GM12878 (cell line): Measurements from ENCODE around the gene CLINT1. TPM values are rescaled to one million over a fixed set of nuclear protein-coding genes. Genes with fewer than 3 reads are reported as not detected.

ENCODE experiments used
- ATAC-seq: fragments of 200-7000 bp; cut with Tn5 transposase; 3 replicates; pipeline ENCODE4 v1.9.1; 2020; ENCODE audit warnings: mild to moderate bottlenecking, moderate library complexity
- BruUV-seq: library from RNA; stranded (reverse); fragments of 400-500 nt; replicated peaks from 2 replicates; lab custom pipeline; 2021; lab: Mats Ljungman, UMichigan
- CTCF ChIA-PET: fragments of 300-600 bp; sonication (Branson Sonifier 250); formaldehyde crosslinking; extraction: SDS; loops from one replicate; lab custom pipeline; 2021; ENCODE audit warnings: inconsistent platforms; lab: Yijun Ruan, JAX
- POLR2A ChIA-PET: fragments of 350-600 bp; formaldehyde crosslinking; extraction: SDS; loops from one replicate; lab custom pipeline; 2021; ENCODE audit warnings: inconsistent platforms; lab: Charles Lee
- RAD21 ChIA-PET: fragments of 300-600 bp; sonication (Branson Sonifier 250); formaldehyde crosslinking; loops from one replicate; lab custom pipeline; 2023; ENCODE audit warnings: antibody characterized with exemption; ENCODE audit not compliant: unreplicated experiment; lab: Charles Lee
- SMC1A ChIA-PET: fragments of 300-600 bp; sonication (Branson Sonifier 250); formaldehyde crosslinking; loops from one replicate; lab custom pipeline; 2023; ENCODE audit not compliant: unreplicated experiment, uncharacterized antibody; lab: Charles Lee
- DNase-seq: peaks from one replicate; pipeline ENCODE4 v3.0.0-alpha.2; 2011; ENCODE audit warnings: low read depth, low spot score
- FAIRE-seq: peaks from 3 replicates; lab custom pipeline; 2011; peaks lifted over from hg19 to GRCh38; lab: Jason Lieb, UNC
- H2AFZ ChIP-seq: 2 replicates; pipeline ENCODE4 v1.6.0; 2011; ENCODE audit warnings: low read depth, low read length, control low read depth; ENCODE audit not compliant: control insufficient read depth
- H3K27ac ChIP-seq: 2 replicates; pipeline ENCODE4 v1.5.1; 2011; ENCODE audit warnings: control low read depth; ENCODE audit not compliant: control insufficient read depth, insufficient read depth
- H3K27me3 ChIP-seq, 2 experiments: replicated peaks in 1 of 2; 2 replicates each; pipeline versions ENCODE4 v1.6.0 to v1.6.1; 2011; ENCODE audit warnings: low read length in 1 of 2; ENCODE audit not compliant: control insufficient read depth in 2 of 2, insufficient read depth in 2 of 2
- H3K36me3 ChIP-seq, 2 experiments: 2 replicates each; pipeline ENCODE4 v1.5.1; 2011; ENCODE audit warnings: low read length in 1 of 2; ENCODE audit not compliant: control insufficient read depth in 2 of 2, insufficient read depth in 2 of 2
- H3K4me1 ChIP-seq: 2 replicates; pipeline ENCODE4 v1.6.1; 2011; ENCODE audit warnings: mild to moderate bottlenecking, low read length, moderate library complexity, mixed read lengths; ENCODE audit not compliant: control insufficient read depth, insufficient read depth
- H3K4me2 ChIP-seq: 2 replicates; pipeline ENCODE4 v1.6.0; 2011; ENCODE audit warnings: control low read depth; ENCODE audit not compliant: control insufficient read depth, insufficient read depth
- H3K4me3 ChIP-seq: fragments of 200-600 bp; sonication (generic); 2 replicates; pipeline ENCODE4 v1.5.1; 2016
- H3K79me2 ChIP-seq: 2 replicates; pipeline ENCODE4 v1.6.0; 2011; ENCODE audit warnings: low read length; ENCODE audit not compliant: control insufficient read depth, insufficient read depth
- H3K9ac ChIP-seq: 2 replicates; pipeline ENCODE4 v1.8.0; 2011; ENCODE audit warnings: low read length, control low read depth, mixed read lengths; ENCODE audit not compliant: control insufficient read depth, insufficient read depth
- H3K9me3 ChIP-seq: replicated peaks from 3 replicates; pipeline ENCODE4 v1.5.1; 2011; ENCODE audit warnings: mild to moderate bottlenecking, low read length; ENCODE audit not compliant: control insufficient read depth, insufficient read depth
- H4K20me1 ChIP-seq: 2 replicates; pipeline ENCODE4 v1.6.0; 2011; ENCODE audit not compliant: control insufficient read depth, insufficient read depth
- CHD2 ChIP-seq: IDR thresholded peaks from 2 replicates; pipeline ENCODE4 v1.6.1; 2011; ENCODE audit warnings: low read depth, low read length, improper control_type of control experiment, borderline replicate concordance
- EP300 ChIP-seq, 2 experiments: fragments of 150-350 bp in 1 of 2; IDR thresholded peaks; 2 replicates each; pipeline ENCODE4 v1.6.1; 2011 to 2012; ENCODE audit warnings: low read depth in 2 of 2, low read length in 2 of 2, borderline replicate concordance in 1 of 2, improper control_type of control experiment in 1 of 2, inconsistent platforms in 1 of 2; ENCODE audit not compliant: control insufficient read depth in 1 of 2
- EZH2 ChIP-seq: IDR thresholded peaks from 2 replicates; pipeline ENCODE4 v1.6.1; 2012; ENCODE audit warnings: low read depth, mild to moderate bottlenecking, control low read depth, inconsistent platforms, low read length, borderline replicate concordance; ENCODE audit not compliant: control insufficient read depth
- HDAC6 ChIP-seq: fragments of 200-600 bp; sonication (generic); IDR thresholded peaks from one replicate; pipeline ENCODE4 v1.8.0; 2017; ENCODE audit warnings: antibody characterized with exemption; ENCODE audit not compliant: unreplicated experiment
- KLF5 ChIP-seq: fragments of 450-650 bp; IDR thresholded peaks from 2 replicates; pipeline ENCODE4 v1.6.1; 2014; ENCODE audit warnings: mild to moderate bottlenecking; ENCODE audit not compliant: partially characterized antibody
- MEF2B ChIP-seq: fragments of 450-650 bp; IDR thresholded peaks from 2 replicates; pipeline ENCODE4 v1.6.1; 2018; ENCODE audit warnings: mild to moderate bottlenecking, moderate library complexity; ENCODE audit not compliant: partially characterized antibody, poor library complexity, severe bottlenecking
- MTA3 ChIP-seq: IDR thresholded peaks from 2 replicates; pipeline ENCODE4 v1.6.1; 2012; ENCODE audit warnings: low read length, inconsistent platforms, borderline replicate concordance
- POLR2AphosphoS5 ChIP-seq: IDR thresholded peaks from 2 replicates; pipeline ENCODE4 v1.6.1; 2011; ENCODE audit warnings: mild to moderate bottlenecking, low read length, inconsistent platforms
- RCOR1 ChIP-seq: conservative IDR thresholded peaks from 2 replicates; pipeline ENCODE4 v1.6.1; 2012; ENCODE audit warnings: low read depth, low read length, improper control_type of control experiment
- SUZ12 ChIP-seq: fragments of 200-600 bp; sonication (generic); IDR thresholded peaks from one replicate; pipeline ENCODE4 v1.6.1; 2018; ENCODE audit warnings: antibody characterized with exemption, mild to moderate bottlenecking; ENCODE audit not compliant: unreplicated experiment
- TBL1XR1 ChIP-seq: IDR thresholded peaks from 2 replicates; pipeline ENCODE4 v1.6.1; 2012; ENCODE audit warnings: low read depth, low read length, improper control_type of control experiment
- TCF7 ChIP-seq: IDR thresholded peaks from 2 replicates; pipeline ENCODE4 v1.6.1; 2014; ENCODE audit warnings: antibody characterized with exemption, borderline replicate concordance
- ZBTB33 ChIP-seq: fragments of 450-650 bp; IDR thresholded peaks from 2 replicates; pipeline ENCODE4 v1.6.1; 2017; ENCODE audit warnings: mild to moderate bottlenecking
- WGBS: methylation state at CpG from one replicate; pipeline ENCODE4 v1.1.6; 2016; ENCODE audit warnings: low lambda C conversion rate; ENCODE audit not compliant: insufficient replicate concordance, insufficient coverage; ENCODE audit errors: missing lambda C conversion rate; 5-methylcytosine and 5-hydroxymethylcytosine counted together
- in situ Hi-C: fragments of 300-500 bp; cut with MboI; formaldehyde crosslinking; loops from 9 replicates; pipeline ENCODE4 v1.14.3; 2018; ENCODE audit warnings: mixed read lengths
- intact Hi-C: fragments of 100-400 bp; cut with micrococcal nuclease; formaldehyde crosslinking; loops from one replicate; pipeline ENCODE4 v1.14.2; 2022; ENCODE audit not compliant: unreplicated experiment
- polyA plus RNA-seq, 11 experiments: library from polyadenylated mRNA; depleted of rRNA in 4 of 11; unstranded in 6 of 11; stranded (reverse) in 5 of 11; fragments of >200 nt; fragmentation: Nextera tagmentation in 4 of 11; fragmentation: Illumina TruSeq in 1 of 11; extraction: Ambion mirVana in 4 of 11; extraction: Trizol in 1 of 11; gene quantifications; 1 replicate in 1 of 11; 2 replicates in 10 of 11; pipeline versions ENCODE4 v1.2.1 to v1.2.3, GENCODE V29; 2011 to 2016; ENCODE audit warnings: inconsistent platforms in 2 of 11, missing spikeins in 2 of 11, low read depth in 1 of 11
- total RNA-seq, 4 experiments: library from RNA; depleted of rRNA in 3 of 4; stranded (reverse); fragments of >200 nt in 3 of 4; fragmentation: Illumina TruSeq in 1 of 4; extraction: Trizol in 1 of 4; gene quantifications; 2 replicates each; pipeline versions ENCODE4 v1.2.1 to v1.2.3, GENCODE V29; 2013 to 2021
- TF ChIP-seq, protein P1 (sequence below): fragments of 450-650 bp; IDR thresholded peaks from 2 replicates; pipeline ENCODE4 v1.6.1; 2018; ENCODE audit warnings: borderline replicate concordance, mild to moderate bottlenecking; ENCODE audit not compliant: partially characterized antibody
- TF ChIP-seq, protein P2 (sequence below): fragments of 150-350 bp; IDR thresholded peaks from 2 replicates; pipeline ENCODE4 v1.6.1; 2014; ENCODE audit warnings: mild to moderate bottlenecking, low read depth, low read length

Gene CLINT1
- total and polyA plus RNA-seq, 10 of the 15 experiments (the other 5 are each of a cell fraction or from before 2014, with no cell fraction given) = 30.0 to 136 (median 105) TPM

DNA sequence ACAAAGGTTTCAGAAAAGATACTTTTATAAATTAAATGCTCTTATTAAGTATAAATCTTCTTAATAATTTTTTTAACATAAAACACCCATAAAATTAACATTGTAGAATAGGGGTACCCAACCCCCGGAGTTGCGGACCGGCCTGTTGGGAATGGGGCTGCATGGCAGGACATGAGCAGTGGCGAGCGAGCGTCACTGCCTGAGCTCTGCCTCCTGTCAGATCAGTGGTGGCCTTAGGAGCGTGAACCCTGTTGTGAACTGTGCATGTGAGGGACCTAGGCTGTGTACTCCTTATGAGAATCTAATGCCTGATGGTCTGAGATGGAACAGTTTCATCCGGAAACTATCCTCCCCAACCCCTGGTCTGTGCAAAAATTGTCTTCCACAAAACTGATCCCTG lies 35.3 kb downstream of the CLINT1 start:
- no peaks in the 10 kb centered on the region for H3K27me3 ChIP-seq
- WGBS = 98% methylated on average over 8 of the region's 8 CpGs
- no peaks in the 10 kb centered on the region; a peak in 2 of 4 replicates for H3K36me3 ChIP-seq
- no peak for DNase-seq
- RAD21 ChIA-PET = interaction anchor here (1.1 to 2.2 kb wide), 3 partner anchors 27 to 125 kb away, joined by 3 to 9 read pairs (median 4); no protein-coding TSS in a partner anchor
- no peak overlapping the region for H3K9ac ChIP-seq
- SMC1A ChIA-PET = interaction anchor here (1.5 to 3.6 kb wide), 5 partner anchors 10 to 126 kb away, joined by 3 to 25 read pairs (median 8); no protein-coding TSS in a partner anchor
- intact Hi-C loops = no loop called here
- H3K4me1 ChIP-seq = peaks cover 5% of the 10 kb centered on the region; the same call in 1 of the 2 replicates
- no peak overlapping the region for H2AFZ ChIP-seq
- H3K4me2 ChIP-seq = no peak overlapping the region
- no peak for ATAC-seq
- H3K27ac ChIP-seq = no peak overlapping the region
- no peaks in the 10 kb centered on the region; the same call in 1 of the 2 replicates for H3K79me2 ChIP-seq
- no peak for FAIRE-seq
- H3K9me3 ChIP-seq = no peaks in the 10 kb centered on the region
- H3K4me3 ChIP-seq = no peak overlapping the region
- POLR2A ChIA-PET = no interaction called here
- BruUV-seq = no TSS peak
- TF ChIP-seq HDAC6 (no peak), KLF5 (no peak), TBL1XR1 (no peak), ZBTB33 (no peak), POLR2AphosphoS5 (no peak), SUZ12 (no peak), MTA3 (no peak), RCOR1 (no peak), EP300 (IDR thresholded peaks at IDR 0.05; ENCODE audit: borderline replicate concordance in 1 of 2, control insufficient read depth in 1 of 2, low read depth in 2 of 2, low read length in 2 of 2) (no peak), EZH2 (no peak), CHD2 (no peak), MEF2B (no peak), TCF7 (no peak)
- TF ChIP-seq, protein P1, sequence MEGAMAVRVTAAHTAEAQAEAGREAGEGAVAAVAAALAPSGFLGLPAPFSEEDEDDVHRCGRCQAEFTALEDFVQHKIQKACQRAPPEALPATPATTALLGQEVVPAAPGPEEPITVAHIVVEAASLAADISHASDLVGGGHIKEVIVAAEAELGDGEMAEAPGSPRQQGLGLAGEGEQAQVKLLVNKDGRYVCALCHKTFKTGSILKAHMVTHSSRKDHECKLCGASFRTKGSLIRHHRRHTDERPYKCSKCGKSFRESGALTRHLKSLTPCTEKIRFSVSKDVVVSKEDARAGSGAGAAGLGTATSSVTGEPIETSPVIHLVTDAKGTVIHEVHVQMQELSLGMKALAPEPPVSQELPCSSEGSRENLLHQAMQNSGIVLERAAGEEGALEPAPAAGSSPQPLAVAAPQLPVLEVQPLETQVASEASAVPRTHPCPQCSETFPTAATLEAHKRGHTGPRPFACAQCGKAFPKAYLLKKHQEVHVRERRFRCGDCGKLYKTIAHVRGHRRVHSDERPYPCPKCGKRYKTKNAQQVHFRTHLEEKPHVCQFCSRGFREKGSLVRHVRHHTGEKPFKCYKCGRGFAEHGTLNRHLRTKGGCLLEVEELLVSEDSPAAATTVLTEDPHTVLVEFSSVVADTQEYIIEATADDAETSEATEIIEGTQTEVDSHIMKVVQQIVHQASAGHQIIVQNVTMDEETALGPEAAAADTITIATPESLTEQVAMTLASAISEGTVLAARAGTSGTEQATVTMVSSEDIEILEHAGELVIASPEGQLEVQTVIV = no peak
- TF ChIP-seq, protein P2, sequence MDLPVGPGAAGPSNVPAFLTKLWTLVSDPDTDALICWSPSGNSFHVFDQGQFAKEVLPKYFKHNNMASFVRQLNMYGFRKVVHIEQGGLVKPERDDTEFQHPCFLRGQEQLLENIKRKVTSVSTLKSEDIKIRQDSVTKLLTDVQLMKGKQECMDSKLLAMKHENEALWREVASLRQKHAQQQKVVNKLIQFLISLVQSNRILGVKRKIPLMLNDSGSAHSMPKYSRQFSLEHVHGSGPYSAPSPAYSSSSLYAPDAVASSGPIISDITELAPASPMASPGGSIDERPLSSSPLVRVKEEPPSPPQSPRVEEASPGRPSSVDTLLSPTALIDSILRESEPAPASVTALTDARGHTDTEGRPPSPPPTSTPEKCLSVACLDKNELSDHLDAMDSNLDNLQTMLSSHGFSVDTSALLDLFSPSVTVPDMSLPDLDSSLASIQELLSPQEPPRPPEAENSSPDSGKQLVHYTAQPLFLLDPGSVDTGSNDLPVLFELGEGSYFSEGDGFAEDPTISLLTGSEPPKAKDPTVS = no peak
- in situ Hi-C loops = loop anchor here (5.0 kb wide), 2 partner anchors 94 to 124 kb away; no protein-coding TSS in a partner anchor
- H4K20me1 ChIP-seq = no peaks in the 10 kb centered on the region
- CTCF ChIA-PET = interaction anchor here (0.9 to 5.1 kb wide), 7 partner anchors 23 to 126 kb away, joined by 3 to 41 read pairs (median 7); no protein-coding TSS in a partner anchor
